HG02678 (cell line): ENCODE results near the gene FGF1.

Source experiments
- ATAC-seq: cut with Tn5 transposase; IDR thresholded peaks from one replicate; pipeline ENCODE4 v1.9.1; 2021; ENCODE audit warnings: mild to moderate bottlenecking, moderate library complexity; ENCODE audit not compliant: unreplicated experiment

Gene FGF1

DNA sequence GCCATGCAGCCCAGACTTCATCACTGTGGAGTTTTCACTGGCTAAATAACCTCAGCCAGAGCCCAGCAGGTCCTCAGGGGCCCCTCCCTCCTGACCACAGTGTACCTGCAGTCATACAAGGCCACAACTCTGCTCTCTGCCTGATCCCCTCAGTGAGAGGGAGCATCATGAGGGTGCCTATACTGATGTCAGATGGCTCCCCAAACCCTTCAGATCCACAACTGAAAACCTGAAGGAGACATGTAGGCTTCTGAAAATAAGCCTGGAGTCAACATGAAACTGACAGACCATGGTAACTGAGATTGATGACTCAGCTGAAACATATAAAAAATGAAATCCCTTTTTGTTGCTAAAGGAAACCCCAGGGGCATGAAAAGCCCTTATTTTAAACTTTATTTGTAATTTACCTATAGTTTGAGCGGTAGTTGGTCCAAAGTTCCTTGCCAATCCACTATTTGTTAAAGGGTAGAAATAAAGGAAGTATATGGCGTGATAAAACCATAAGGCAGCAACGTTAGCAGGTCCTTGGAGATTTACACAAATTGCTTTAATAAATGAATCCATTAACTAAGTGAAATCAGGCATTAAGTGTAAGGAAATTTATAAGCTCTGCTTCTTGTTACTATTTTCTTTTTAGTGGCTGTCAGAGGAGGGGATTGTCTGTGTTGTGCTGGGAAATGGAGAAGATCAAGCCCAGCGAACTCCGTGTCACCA is 68.3 kb downstream of the FGF1 start:
- no peak for ATAC-seq

DNA sequence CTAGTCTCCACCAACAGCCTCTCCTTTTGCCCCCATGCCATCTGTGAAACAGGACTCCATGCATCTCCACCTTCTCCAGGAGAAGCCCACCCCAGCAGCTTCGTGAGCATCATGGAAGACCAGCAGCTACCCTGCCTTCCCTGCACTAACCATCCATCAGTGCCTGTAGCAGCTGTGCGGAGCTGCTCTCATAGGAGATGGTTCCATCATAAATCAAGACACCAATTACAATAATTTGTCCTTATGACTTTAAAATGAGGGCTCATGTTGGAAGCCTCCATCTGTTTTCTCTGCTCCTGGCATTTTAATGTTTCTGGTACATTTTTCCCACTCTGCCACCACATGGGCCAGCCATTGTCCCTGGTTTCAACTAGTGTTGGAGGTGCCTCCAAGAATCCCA is 69.9 kb downstream of the FGF1 start:
- no peak for ATAC-seq

DNA sequence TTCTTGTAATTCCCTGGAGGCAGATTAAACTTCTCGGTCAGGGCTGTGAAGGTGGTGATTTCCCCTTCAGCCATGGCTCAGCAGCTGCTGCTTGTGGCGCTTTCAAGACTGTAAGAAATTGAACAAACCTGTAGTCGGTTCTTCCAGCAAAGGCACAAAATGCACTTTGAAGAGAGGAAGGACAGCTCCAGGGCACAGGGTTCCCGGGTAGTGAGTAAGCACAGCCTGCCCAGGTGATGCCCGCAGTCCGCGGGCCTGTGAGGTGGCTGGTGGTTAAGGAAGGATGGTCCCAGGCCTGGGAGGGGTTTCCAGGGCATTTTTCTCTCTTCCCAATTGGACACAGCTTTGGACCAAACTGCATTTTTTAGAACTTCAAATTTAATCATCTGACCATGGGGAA is 71.8 kb downstream of the FGF1 start:
- no peak for ATAC-seq

DNA sequence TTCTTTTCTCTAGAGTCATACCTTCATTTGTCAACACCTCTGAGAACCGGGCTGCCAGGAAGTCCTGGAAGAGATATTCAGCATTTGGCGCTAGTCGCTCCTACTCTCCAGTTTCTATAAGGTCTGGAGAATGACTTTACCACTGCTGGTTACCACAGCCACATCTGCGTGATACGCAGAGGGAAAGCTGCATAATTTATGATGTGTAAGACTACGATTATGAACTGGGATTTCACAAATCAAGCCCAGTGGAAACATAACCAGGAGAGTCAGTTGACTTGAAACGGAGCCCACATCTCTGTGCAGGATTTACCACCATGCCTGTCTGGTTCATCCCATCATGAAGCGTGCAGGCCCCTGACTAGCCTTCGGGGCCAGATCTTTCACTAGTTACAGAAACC is 72.6 kb downstream of the FGF1 start:
- no peak for ATAC-seq

DNA sequence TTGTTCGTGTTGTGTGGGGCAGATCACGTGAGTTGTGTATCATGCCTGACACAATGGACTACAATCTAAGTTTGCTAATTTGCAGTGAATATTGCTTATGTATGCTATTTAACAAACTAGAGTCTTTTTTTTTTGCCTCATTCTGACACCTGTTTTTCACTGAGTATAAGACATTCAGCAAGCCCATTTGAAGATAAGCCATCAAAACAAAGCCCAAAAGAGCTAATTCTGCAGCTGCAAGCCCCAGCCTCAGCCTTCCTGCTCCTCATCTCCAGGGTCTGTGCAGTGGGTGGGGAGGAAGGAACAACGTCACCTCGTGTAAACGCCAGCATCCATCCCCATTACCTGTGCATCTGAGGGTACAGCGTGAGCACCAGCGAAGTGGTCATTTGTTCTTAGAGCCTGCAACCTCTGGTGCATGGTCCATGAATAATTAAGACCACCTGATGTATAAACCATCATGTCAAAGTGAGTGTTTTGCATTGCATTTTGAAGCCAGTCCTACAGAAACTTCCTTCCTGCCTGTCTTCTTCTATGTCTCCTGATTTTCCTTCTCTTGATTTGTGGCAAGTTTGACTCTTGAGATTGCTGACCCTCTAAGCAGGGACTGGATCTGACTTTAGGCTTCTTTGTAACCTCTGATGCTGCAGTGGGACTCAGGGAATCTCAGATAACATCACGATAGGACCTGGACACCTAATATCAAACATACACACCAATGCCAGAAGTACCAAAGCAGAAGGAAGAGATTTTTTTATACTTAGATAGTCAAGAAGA is 73.2 kb downstream of the FGF1 start:
- ATAC-seq: no peak

DNA sequence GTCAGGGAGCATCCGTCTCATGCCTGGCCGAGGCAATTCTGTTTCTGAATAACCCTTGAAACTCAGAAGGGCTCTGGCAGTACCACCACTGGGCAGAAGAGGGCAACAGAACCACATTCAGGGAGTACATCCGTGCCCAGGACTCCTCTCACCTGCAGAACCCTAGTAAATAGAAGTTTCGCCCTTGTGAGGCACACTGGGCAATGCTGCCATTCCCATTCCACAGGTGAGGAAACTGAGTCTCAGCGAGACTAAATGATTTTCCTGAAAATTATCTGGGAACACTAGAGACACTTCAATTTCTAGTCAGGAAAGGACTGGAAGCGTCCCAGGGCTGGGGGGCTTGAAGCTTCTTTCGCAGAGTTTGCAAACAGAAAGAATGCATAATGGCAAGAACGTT is 74.7 kb downstream of the FGF1 start:
- ATAC-seq: peak; percentile 91

DNA sequence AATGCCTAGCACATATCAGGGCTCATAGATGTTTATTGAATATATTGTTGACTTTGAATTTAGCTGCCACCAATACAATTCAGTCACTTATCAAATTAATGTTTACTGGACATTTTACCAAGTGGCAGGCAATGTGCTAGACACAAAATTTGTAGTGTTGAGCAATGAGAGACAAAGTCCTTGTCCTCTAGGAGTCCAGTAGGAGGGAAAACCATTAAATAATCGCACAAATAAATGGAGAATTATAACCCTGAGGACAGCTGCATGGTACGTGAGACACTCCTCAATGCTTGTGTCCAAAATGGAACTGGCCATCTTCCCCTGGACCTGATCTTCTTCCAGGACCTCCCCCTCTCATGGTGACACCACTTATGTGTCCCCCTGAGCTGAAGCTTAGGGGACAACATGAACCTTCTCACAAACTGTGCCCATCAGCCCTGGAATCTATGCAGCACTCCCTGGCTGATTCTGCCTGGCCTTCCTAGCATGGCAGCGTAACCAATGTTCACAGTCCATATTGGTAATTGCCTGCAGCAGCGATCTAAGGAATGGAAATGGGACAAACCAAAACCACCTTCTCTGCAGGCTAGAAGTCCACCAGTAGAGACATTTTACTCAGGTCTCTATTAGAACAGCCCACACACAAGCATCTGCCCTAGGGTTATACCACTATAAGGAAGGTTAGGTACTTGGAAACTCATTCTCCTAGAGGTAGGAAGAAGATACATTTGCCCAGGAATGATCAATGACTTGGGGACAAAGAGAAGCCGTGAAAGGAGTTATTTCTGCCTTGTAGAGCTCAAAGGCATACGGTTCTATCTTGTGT is 75.5 kb downstream of the FGF1 start:
- ATAC-seq: no peak

DNA sequence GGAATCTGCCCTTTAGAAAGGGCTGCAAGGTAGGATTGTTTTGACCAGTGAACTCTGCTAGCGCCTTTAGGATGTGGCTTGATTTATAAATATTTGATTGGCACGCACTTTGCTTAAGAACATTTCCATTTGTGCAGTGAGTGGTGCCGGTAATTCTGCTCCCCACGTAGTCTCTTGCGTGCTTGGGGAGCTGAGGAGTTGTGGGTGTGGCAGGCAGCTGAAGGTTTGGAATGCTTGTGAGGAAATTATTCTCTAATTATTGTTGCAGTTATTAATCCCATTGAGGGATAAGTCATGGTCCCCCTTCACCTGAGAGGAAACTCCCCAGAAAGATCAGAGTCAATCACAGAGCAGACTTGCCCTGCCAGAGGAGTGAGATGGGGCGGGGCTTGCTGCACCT is 76.7 kb downstream of the FGF1 start:
- no peak for ATAC-seq

DNA sequence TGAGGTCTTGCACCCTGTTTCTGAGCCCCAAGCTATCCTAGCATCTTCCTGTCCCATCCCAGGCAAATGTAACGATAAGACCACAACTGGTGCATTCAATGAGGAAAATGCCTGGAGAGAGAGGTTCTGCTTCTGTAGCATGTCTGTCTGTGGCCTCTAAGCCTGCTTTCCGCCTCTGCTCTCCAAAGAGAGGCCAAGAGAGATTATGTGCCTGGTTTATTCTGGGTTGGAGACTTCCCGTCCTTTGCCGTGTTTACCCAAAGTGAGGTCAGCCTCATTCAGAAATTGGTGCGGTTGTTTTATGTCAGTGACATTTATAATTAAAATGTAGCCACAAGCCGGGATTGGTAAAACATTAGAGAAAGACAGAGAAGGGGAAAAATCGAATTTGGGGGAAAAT is 77.8 kb downstream of the FGF1 start:
- no peak for ATAC-seq

DNA sequence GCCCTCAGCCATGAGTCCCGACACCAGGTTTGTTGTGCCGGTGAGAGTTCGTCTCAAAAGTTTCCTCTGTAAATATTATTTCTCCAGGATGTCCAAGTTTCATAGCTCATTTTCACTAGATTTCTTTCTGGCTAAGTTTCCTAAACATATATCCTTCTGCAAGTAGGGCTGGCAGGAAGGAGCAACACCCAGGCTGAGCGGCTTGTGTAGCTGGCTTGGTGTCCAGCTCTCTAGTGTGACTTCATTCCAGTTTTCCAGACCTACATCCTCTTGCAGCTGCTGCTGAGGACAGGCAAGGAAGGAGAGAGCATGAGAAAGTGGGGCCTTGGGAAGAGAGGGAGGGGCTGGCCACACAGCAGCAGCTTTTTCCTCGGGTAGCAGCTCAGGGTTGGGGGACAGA is 80.3 kb downstream of the FGF1 start:
- no peak for ATAC-seq

DNA sequence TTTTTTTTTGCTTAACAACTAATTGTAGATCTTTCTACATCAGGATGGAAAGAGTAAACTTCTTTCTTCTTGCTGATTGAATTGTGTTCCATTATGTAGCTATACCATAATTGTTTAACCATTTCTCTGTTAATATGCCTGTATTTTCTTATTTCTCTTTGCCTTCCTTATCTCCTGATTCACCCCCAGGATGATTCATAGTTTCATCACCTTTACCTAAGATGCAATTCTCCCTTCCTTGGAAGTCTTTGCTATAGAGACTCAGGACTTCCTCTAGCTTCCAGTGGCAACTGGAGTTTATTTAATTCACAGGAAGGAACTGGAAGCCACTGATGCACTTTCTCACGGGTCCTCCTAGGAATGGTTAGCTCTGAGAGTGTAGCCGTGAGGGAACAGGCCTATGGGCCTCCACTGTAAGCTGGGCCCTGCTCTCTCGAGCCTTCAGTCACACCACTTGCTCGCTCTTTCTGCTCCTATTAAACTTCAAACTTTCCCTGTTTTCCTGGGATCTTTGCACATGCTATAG is 83.1 kb downstream of the FGF1 start:
- no peak for ATAC-seq

DNA sequence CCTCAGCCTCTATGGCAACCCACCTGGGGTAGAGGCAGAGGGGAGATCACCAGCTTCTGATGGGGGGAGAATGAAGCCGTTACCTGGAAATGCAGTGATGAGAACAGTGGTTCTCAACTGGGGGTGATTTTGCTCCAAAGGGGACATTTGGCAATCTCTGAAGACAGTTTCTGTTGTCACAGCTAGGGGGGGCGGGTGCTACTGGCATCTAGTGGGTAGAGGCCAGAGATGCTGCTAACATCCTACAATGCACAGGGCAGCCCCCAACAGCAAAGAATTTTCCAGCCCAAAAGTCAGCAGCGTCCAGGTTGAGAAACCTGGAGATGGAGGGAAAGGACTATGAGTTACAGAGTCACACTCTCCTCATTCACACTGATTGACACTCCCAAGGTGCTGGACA is 84.5 kb downstream of the FGF1 start:
- no peak for ATAC-seq

DNA sequence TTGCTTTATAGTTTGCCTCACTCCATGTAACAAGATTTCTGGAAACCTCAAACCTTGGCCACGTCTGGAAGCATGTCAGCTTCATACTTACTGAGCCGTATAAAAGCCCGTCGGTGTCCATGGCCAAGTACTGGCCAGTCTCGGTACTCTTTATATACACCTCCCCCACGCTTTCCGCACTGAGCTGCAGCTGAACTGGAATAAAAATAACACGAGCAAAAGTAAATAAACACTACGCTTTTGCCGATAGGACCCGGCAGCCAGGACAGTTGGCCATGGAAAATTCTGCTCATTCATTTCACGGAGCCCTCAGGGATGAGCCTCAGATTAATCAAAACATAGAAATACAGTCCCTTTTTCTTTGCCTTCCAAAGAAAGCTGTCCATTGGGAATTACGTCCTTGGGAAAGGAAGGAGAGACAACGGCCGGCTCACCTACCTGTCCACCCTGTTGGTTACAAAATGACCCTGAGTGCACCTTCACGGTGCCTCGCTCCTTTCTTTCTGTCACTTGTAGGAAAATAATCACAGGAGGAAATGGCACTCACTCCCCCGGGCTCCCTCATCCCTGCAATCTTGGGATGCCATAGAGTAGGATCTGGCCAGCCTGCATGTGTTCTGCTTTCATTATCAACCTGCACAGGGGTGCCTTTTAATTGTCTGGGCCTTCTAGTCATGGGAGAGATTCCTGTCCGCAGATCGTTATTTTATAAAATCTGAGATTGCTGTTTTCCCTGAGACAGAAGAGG is 85.1 kb downstream of the FGF1 start:
- no peak for ATAC-seq

DNA sequence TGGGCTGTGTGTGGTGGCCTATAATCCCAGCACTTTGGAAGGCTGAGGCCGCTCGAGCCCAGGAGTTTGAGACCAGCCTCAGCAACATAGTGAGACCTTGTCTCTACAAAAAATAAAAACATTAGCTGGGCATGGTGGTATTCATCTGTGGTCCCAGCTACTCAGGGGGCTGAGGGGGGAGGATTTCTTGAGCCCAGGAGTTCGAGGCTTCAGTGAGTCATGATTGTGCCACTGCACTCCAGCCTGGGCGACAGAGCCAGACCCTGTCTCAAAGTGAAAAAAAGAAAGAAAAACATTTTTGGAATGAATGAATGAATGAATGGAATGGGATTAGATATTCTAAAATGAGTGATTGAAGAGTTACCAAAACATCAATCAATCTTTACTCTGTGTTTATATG is 85.8 kb downstream of the FGF1 start:
- ATAC-seq: no peak

DNA sequence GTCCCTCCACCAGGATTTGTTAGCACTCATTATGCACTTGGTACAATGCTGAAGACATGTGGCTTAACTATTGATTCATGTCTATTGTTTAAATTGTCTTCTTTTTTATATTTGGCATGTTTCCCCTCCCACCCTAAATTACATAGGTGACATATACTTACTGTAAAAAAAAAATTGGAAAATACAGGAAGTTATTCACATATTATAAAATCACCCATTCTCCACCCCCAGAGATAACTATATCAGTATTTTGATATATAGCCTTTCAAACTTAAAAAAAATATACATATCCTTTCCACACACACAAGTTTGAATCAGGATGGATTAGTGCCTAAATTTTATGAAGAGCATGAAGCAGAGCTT is 87.6 kb downstream of the FGF1 start:
- ATAC-seq: no peak

DNA sequence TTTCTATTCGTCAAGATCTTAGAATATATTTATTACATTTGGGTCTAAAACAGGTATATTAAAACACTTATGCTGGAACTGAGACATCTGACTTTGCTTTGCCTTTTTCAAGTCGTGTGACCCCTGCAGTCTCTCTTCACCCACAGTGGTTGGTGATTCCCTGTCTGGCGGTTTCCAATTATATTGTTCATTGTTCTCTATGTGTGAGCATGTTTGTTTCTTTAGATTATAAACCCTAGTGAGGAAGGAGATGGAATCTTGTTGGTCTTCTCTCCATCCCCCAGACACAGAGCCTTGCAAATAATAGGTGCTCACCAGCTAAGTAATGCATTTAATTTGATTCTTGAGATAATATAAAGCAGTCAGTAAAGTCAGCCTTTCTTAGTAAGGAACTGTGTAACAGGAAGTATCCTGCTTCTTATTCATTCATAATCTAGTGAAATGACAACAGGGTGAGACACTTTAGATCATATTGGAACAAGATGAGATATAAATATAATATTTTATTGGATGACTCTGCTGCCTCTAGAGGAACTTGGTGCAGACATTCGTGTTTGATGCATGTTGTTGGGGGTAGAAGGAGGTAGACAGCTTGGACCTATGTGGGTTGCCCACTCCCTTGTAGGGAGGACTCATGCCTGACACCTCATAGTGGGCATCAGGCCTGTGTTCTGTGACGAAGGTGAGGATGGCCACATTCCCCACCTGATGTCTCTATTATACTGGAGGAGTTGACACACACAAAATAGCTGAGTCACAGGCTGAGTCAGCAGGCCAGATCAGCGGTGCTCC is 88.1 kb downstream of the FGF1 start:
- ATAC-seq: no peak

DNA sequence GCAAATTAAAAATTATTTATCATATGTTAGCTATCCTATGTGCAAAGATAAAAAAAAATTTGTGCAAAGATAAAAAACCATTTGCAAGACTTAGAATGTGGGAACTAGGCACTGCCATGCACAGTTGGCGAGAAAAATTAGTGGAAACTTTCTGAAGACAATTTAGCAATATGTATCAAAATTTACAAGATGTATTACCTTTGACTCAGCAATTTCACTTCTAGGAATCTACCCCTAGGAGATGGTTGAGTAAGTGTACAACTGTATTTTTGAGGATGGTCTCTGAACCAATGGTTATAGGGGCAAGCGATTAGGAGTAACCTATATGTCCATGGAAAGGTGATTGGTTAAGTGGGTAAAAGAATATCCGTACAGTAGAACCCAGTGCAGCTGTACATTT is 88.9 kb downstream of the FGF1 start:
- ATAC-seq: no peak

DNA sequence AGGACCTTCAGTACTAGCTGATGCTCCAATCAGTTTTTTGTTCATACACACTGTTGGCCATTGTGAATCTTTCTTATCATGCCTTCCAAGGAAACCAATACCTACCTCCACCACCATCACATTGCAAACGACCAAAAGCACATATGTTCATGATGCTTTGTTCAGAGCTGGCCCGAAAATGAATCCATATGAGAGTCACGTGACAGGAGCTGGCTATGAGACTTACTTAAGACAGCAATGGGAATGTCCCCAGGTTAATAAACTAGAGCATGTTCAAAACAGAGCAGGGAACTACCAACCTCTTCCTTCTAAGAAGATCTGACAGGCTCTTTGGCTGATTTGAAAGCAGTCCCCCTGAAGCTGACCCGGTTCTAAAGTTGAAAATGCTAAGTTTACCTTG is 93.5 kb downstream of the FGF1 start:
- no peak for ATAC-seq

DNA sequence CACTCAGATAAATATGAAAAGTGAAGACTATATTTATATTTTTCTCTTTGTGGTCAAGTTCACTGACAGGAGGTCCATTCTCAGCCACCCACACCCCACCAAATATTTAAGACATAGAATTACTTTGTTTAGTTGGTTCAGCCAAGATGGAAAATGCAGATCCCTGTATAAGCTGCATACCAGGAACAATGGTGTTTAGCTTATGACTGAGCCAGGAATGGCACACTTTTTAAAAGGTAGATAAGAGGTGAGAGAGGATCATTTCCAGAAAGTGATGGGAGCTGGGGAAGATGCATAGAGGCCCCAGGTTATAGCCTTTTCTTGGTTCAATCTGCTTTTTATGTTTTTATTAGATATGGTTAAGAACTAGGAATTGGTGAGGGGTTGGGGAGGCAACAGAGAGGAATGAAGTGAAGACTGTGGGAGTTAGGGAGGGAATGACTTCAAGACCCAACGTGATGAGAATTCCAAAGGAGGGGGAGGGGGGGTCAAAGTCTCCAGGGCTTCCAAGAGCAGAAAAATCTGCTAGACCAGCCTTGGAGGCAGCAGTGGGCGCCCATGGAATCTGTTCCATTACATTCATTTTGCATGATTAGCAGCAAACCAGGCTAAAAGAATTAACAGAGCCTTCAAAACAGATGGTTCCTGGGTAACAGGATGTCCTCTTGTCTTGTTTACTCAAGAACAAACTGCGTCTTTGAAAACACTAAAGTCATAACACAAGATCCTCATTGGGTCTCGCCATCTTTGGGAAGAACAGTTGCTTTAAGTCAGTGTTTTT is 95.2 kb downstream of the FGF1 start:
- ATAC-seq: no peak
